OCI-LY7 (cell line): Measurements from ENCODE around the gene RAP1GDS1.

ENCODE experiments used
- CTCF ChIP-seq: fragments of 200-600 bp; sonication (generic); conservative IDR thresholded peaks from 2 replicates; pipeline ENCODE4 v1.5.1; 2014; ENCODE audit warnings: mild to moderate bottlenecking, antibody characterized with exemption, low read length, moderate library complexity, mixed read lengths
- EZH2phosphoT487 ChIP-seq: fragments of 200-600 bp; sonication (generic); IDR thresholded peaks from 2 replicates; pipeline ENCODE4 v1.6.1; 2018; ENCODE audit warnings: low read depth, borderline replicate concordance, mild to moderate bottlenecking, mixed run types, antibody characterized with exemption, low read length, moderate library complexity, mixed read lengths

- TF ChIP-seq CTCF (no peak), EZH2phosphoT487 (no peak)
These were observed 1.1 kb upstream of the RAP1GDS1 start for GRCh38 chr4:98260047-98260578.
